HG02623 (cell line): ENCODE results near the gene MCTP2.

Source experiments
- ATAC-seq: cut with Tn5 transposase; IDR thresholded peaks from one replicate; pipeline ENCODE4 v1.9.1; 2021; ENCODE audit warnings: moderate library complexity; ENCODE audit not compliant: unreplicated experiment

MCTP2 gene

DNA sequence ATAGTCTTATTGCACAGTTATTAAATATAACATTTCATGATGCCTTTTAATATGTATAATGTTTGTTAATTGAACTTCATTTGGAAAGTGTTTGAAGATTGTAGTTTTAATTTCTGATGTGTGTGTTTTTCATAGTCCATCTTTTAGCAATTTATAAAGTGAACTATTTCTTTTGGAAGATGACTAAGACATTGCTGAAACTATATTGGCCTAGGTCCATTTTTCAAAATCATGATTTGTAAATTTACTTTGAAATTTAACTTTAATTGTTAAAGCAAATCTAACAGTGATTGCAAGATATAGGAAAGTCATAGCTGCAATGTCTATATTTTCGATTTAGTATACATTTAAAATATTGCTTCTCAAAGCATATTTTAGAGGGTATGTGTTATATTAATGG lies 30.8 kb downstream of the MCTP2 start:
- no peak for ATAC-seq

DNA sequence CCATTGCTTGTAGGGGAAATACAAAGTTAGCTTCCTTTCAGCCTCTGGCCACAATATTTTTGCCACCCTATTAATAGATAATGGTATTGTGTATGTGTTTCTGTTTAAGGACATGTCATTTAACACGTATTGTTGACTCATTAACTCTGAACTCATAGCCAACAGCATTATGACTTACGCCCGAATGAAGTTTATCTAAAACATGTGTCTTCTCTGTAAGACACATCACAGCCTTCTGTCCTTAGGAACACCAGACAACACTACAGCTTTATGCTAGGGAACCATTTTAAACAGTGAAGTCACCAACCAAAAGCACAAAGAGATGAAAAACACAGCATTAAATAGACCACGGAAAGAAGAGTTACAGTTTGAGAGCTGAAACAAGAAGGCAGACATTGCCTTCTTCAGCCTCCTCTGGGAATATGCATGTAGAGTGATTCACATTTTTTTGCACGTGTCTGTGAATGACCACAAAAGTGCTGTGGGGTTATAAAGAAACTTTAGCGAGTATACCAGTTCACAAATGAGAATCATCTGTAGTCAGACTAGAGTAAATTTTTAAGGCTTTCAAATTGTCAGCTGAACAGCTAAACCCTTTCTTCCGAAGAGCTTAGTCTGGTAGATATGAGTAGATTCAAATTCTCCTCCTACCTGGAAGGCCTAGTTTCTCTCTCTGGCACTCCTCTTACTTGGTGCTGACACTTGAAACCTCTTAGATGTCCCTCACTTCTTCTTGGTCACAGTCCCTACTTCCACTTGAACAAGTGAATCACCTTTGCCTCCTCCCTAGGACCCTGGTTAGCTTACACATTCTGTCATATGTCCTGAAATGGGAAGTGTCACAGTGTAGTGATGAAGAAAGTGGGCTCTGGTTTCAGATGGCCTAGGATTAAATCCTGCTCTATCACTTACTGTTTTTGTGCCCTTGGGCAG lies 32.2 kb downstream of the MCTP2 start:
- peak; percentile 59 for ATAC-seq

DNA sequence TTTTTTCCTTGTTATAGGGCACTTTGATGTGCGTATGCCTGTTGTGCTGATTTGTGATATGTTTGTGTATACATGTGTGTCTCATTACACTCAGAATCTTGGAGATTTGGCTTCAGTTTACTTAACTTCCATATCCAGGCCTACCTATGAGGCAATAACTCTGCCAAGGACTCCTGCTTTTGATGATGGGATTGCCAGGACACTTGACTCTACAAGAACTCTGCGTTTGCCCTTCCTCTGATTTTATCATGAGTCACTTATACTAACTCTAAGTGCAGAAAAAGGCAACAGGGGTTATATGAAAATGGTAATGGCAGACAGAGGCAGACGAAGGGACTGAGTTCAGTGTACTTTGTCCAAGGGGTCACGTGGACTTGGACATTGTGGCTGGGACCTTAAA lies 33.6 kb downstream of the MCTP2 start:
- ATAC-seq, result no peak

DNA sequence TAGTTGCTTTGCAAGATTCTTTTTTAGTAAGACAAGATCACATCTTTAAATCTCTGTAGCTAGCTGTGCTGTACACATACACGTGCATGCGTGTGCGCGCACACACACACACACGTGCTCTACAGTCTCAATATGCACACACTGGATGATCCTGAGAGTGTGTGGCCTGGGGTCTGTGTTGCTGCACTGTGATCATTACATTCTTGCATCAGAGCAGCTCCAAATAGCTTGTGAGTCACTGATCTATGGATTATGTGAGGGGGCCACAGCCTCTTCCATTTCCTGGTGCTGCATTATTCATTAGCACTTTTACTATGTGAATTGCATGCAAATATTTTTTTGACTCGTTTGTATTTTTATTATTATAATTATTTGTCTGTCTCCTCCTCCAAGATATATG lies 34.6 kb downstream of the MCTP2 start:
- ATAC-seq, result no peak

DNA sequence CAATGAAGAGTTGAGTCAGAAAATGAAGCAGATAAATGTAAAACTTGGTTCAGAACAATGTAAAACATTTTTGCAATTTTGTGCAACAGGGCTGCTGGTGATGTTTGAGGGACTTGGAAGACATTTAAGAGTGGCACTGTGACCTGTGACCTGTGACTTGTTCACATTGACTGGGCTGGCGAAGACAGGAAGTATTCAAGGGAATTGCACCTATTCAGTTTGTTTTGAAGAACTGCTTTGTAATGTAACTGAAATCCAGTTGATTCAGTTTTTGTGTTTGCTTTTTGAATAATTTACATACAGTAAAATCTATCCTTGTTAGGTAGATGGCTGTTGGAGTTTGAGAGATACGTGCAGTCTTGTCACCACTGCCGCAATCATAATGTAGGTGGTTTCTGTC lies 35.4 kb downstream of the MCTP2 start:
- ATAC-seq, result no peak

DNA sequence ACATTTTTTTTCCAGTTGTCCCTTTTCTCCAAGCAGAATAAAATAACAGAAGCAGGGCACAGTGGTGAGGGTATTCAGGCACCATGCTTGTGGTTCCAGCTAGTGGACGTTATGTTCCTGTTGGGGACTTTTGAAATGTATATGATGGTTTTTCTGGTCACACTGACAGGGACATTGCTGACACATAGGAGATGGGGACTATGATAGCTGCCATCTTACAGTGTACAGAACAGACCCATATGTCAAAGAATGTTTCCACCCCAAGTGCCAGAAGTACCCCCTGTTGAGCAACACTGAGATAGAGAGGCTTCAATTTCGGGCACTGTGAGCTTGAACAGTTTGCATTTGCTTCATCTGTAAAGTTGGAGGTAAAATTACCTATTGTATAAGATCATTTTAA lies 38.6 kb downstream of the MCTP2 start:
- no peak for ATAC-seq

DNA sequence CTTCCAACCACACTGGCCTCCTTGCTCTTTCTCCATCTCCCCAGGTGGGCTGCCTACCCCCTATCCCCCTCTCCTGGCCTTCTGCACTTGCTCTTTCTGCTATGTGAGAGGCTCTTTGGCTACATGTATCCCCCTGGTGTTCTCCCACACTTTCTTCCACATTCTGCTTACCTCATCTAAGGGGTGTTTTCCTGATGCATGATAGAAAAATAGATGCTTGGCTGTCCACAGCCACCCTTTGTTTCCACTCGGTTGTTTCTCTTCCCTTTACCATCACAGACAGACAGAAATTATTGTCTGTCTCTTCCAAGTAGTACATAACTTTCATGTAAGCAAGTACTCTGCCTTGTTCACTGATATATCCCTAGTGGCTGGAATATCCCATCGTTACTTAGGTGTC lies 39.2 kb downstream of the MCTP2 start:
- ATAC-seq, result no peak

DNA sequence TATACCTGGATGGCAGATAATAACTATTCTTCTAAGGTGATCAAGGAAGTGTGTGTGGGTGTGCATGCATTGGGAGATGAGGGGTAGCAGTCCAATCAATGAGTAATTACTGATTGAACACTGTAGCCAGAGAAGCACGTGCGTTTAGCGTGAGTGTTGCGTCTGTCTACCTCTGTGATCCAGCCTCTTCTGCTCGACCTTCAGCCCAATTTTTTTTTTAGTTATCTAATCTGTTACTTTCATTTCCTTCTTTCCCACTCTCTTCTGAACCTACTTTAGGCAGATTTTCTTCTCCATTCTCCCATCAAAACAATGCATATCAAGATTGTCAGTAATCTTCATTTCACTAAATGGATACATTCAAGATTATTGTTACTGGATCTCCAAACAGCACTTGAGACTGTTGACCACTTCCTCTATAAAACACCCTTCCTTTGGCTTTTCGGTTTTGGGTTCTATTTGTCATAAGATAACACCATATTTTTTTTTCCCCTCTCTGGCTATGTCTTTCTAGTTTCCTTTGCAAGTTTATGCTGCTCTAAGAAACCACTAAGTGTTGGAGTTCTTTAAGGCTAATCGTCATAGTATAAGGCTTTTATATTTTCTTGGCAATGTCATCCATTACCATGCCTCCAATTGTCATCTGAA lies 41.0 kb downstream of the MCTP2 start:
- ATAC-seq, result peak; percentile 65

DNA sequence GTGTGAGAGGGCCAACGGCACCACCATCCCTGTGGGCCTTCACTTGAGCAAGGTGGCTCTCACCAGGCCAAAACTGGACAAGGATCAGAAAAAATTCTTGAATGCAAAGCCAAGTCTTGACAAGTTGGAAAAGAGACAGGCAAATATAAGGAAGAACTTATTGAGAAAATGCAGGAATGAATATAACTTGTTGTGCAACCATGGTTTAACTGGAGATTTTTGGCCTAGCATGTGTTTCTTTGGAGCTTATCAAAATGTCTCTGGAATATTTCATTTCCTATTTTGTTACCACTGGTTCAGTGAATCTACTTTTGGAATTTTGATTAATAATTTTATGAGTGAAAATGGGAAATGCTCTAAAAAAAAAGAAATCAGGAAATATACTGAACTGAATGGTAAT lies 42.5 kb downstream of the MCTP2 start:
- ATAC-seq, result no peak

DNA sequence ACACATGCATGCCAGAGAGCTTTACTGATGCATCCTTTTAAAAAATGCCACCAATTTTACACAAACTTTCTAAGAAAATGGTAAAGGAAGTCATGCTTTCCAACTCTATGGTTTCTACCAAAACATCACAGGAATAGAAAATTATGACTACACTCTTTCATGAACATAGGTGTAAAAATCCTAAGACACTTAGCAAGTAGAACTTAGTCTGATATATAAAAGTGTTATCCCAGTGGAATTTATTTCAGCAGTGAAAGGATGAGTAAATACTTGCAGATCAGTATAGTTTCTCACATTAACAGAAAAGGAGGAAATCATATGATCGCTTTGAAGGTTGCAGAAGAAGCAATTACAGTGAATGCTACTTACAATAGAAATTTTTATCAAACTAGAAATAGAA lies 43.4 kb downstream of the MCTP2 start:
- no peak for ATAC-seq

DNA sequence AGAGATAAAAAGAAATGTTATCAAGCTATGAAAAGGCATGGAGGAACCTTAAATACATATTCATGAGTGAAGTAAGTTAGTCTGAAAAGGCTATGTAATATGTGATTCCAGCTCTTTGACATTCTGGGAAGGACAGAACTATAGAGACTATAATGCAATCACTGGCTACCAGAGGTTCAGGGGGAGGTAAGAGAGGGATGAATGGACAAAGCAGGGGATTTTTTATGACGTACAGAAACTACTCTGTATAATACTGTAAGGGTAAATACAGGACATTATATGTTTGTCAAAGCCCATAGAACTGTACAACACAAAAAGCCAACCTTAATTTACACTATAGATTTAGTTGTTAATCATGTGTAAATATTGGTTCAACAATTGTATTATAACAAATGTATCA lies 46.1 kb downstream of the MCTP2 start:
- ATAC-seq, result no peak

DNA sequence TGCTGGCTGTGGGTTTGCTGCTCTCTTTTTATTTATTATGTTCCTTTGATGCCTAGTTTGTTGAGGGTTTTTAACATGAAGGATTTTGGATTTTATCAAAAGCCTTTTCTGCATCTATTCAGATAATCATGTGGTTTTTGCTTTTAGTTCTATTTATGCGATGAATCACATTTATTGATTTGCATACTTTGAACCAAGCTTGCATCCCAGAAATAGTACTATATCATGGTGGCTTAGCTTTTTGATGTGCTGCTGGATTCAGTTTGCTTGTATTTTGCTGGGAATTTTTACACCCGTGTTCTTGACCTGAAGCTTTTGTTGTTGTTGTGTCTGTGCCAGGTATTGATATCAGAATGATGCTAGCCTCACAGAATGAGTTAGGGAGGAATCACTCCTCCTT lies 48.4 kb downstream of the MCTP2 start:
- no peak for ATAC-seq

DNA sequence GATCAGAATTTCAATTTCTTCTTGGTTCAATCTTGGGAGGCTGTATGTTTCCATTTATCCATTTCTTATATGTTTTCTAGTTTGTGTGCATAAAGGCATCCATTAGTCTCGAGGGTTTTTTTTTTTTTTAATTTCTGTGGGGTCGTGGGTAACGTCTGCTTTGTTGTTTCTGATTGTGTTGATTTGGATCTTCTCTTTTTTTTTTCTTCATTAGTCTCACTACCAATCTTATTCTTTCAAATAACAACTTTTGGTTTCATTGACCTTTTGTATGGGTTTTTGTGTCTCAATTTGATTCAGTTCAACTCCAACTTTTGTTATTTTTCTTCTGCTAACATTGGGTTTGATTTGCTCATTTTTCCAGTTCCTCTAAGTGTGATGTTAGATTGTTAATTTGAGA lies 48.9 kb downstream of the MCTP2 start:
- no peak for ATAC-seq

DNA sequence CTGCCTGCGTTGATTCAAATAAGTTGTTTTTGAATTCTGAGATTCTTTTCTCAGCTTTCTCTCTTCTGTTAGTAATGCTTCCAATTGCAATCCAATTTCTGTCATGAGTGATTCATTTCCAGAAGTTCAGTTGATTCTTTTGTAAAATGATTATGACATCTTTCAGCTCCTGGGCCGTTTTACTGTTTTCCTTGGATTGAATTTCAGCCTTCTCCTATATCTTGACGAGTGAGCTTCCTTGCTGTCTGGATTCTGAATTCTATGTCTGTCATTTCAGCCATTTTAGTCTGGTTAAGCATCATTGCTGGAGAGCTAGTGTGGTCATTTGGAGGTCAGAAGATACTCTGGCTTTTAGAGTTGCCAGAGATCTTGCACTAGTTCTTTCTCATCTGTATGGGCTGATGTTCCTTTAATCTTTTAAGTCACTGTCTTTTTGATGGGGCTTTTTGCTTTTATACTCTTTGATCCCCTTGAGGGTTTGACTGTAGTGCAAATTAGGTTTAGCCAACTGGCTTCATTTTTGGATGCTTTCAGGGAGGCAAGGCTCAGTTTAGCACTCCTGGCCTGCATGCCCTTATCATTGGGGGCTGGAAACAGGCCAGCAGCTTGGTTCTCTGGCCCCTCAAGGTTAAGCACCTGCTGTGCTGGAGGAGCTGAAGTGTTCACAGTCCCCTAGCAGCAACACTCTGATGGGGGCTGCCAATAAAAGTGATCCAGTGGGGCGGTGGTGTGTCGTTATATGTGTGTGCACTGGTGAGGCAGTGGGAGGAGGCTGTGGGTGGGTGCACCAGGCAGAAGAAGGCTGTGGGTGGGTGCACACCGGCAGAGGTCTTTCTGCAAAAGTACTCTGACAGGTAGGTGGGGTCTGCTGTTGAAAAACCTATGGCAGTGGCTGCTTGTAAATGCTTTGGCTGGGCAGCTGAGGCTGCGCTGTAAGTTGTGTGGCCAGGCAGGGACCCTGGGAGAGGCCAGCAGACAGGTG lies 51.2 kb downstream of the MCTP2 start:
- ATAC-seq, result no peak

DNA sequence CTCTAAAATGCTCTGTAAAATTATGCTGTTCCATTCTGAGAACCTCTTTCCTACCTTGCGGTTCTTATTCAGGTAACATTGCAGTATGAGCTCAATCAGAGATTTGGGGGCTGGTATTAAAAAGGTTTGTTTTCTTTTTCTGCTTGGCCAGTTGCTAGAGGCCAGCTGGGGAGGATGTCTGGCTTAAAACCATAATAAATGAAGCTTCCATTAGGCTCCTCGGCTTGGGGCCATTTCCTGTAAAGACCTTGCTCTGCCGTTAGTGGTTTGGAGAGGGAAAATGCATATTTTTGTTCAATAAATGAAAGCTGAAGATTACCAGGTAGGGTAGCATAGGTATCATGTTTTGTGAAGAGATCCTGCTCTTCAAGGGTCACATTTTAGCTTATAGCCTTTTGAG lies 55.2 kb downstream of the MCTP2 start:
- no peak for ATAC-seq

DNA sequence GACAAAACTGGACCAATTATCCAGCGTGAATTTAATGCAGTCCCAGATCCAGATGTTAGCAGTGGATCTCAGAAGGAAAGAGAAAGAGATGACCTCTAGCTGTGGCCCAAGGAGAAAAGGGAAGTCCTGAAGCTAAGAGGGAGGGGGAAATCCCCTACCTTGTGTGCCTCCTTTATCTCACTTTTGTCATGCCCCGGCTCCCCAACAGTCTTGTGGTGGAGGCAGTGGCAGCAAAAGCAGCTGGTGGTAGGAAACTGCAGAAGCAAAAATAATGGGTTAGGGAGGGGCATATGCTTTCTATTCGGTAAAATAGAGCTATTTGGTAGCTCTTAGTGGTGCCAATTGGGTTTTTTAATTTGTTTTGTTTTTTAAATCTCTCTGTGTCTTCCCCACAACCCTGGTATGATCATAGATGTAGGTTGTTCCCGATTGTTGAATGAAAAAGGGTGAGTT lies 56.5 kb downstream of the MCTP2 start:
- peak; percentile 96 for ATAC-seq

DNA sequence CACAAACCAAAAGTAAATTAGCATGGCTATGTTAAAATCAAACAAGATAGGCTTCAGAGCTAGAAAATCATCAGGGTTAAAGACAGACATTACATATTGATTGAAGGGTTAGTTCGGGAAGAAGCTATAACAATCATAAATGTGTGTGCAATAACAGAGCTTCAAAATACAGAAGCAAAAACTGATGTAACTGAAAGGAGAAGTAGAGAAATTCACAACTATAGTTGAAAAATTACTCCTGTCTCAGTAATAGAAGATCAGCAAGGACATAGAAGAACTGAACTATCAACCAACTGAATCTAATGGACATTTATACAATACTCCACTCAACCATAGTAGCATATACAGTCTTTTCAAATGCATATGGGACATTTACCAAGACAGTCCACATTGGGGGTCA lies 59.4 kb downstream of the MCTP2 start:
- ATAC-seq, result no peak

DNA sequence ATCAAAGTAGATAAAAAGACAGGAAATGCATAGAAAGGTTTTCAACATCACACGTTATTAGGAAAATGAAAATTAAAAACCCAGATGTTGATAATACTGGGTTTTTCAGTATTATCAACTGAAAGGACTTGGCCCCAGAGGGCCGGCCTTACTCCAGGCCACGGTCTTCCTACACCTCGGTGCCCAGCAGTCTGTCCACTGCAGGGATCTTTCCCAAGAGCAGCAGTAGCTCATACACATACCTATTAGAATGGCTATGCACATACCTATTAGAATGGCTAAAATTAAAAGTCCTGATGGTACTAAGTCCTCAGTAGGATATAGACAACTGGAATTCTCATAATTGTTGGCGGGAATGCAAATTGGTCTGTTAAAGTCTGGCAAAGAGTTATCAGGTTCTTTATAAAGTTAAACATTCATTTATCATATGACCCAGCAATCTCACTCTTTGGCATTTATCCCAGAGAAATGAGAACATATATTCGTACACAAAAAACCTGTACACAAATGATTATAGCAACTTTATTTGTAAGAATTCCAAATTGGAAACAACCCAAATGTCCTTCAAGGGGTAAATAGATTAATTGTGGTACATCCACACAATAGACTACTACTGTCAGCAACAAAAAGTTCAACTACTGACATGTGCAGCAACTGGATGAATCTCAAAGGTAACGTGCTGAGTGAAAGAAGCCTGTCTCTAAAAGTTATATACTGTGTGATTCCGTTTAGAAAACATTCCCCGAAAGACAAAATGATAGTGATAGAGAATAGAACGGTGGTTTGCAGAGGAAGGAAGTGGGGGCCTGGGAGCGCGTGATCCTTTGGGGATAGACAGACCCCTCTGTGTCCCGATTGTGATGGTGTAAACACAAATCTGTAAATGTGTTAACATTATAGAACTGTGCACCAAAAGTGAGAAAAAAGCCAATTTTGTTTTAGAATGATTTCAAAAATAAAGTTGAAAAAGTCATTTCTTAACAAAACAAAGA lies 62.3 kb downstream of the MCTP2 start:
- no peak for ATAC-seq

DNA sequence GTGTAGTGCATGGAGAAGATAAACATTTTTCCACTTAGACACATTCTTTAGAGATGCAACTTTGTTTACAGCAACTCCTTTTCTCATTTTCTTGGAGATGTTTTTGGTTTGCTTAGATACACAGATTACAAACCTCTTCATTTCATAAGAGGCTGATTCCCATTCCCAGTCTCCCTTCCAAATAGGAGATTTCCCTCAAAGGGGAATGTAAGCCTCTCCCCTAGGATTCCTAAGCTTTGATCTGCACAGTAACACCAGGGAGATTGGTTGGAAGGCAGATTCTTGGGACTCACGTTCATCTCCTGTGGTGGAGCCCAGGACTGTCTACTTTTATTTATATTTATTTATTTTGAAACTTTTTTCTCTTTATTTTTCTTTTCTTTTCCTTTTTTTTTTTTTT lies 63.2 kb downstream of the MCTP2 start:
- ATAC-seq, result no peak

DNA sequence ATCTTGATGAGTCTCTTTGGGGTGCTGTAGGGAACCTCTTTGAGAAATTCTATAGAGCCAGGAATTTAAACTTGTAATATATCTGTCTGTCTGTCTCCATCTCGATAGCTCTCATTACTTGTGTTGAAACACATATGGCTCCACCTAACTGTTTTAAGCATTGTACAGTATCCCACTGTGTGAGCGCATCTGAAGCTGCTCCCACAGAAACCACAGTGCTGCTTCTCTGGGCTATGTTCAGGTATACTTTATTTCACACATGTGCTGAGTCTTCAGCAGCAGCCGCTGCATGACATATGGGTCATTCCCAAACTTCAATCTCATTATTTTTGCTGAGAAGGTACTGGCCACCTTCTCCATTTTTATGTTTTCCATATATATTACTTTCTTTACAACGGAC lies 63.9 kb downstream of the MCTP2 start:
- ATAC-seq, result no peak
